ENCODE results near the gene PRKCE. TPM values are rescaled to one million over a fixed set of nuclear protein-coding genes. Genes with fewer than 3 reads are reported as not detected.

The PRKCE gene
- total and polyA plus RNA-seq, 2 experiments from 2014 or later = 9.6 to 11.9 TPM

GRCh38 chr2:45724335-45724734, 72.9 kb downstream of the PRKCE start:
- no peaks in the 10 kb centered on the region for H3K9me3 ChIP-seq (ENCODE audit: low read depth)
- H2AFZ ChIP-seq = no peak overlapping the region
- H4K20me1 ChIP-seq (ENCODE audit: insufficient read depth, poor library complexity, severe bottlenecking) = no peaks in the 10 kb centered on the region
- no peak overlapping the region for H3K4me3 ChIP-seq
- H3K9me2 ChIP-seq (replicated peaks; ENCODE audit: insufficient read depth) = no peaks in the 10 kb centered on the region
- H3K27me3 ChIP-seq = no peaks in the 10 kb centered on the region
- no peak overlapping the region for H3K27ac ChIP-seq
- no peaks in the 10 kb centered on the region for H3K36me3 ChIP-seq (replicated peaks; ENCODE audit: insufficient read depth, low read depth)
- H3K4me1 ChIP-seq (ENCODE audit: insufficient read depth) = no peaks in the 10 kb centered on the region
- whole genome bisulfite sequencing (ENCODE audit: low lambda C conversion rate, missing lambda C conversion rate) = 68% methylated on average over 2 of the region's 2 CpGs
- no peak for TF ChIP-seq EZH2phosphoT487 (IDR thresholded peaks at IDR 0.05; ENCODE audit: low read depth, severe bottlenecking, unreplicated experiment)
- TF ChIP-seq CTCF (IDR thresholded peaks at IDR 0.05; ENCODE audit: poor library complexity) = no peak
- TF ChIP-seq EZH2 (IDR thresholded peaks at IDR 0.05; ENCODE audit: borderline replicate concordance) = no peak
- no peak overlapping the region for H3K4me2 ChIP-seq
- no peak for DNase-seq (ENCODE audit: low spot score)
- no peaks in the 10 kb centered on the region for H3K79me2 ChIP-seq

GRCh38 chr2:45725731-45726130, 74.3 kb downstream of the PRKCE start:
- Histone ChIP-seq H3K27ac (no peak overlapping the region), H3K4me1 (ENCODE audit: insufficient read depth) (no peaks in the 10 kb centered on the region), H3K4me3 (no peak overlapping the region), H3K4me2 (no peak overlapping the region), H4K20me1 (ENCODE audit: insufficient read depth, poor library complexity, severe bottlenecking) (no peaks in the 10 kb centered on the region), H3K9me2 (replicated peaks; ENCODE audit: insufficient read depth) (no peaks in the 10 kb centered on the region), H3K79me2 (no peaks in the 10 kb centered on the region), H3K36me3 (replicated peaks; ENCODE audit: insufficient read depth, low read depth) (no peaks in the 10 kb centered on the region), H3K9me3 (ENCODE audit: low read depth) (no peaks in the 10 kb centered on the region), H3K27me3 (no peaks in the 10 kb centered on the region), H2AFZ (no peak overlapping the region)
- DNase-seq (ENCODE audit: low spot score) = no peak
- WGBS (ENCODE audit: low lambda C conversion rate, missing lambda C conversion rate) = 96% methylated on average over 8 of the region's 8 CpGs
- TF ChIP-seq EZH2 (IDR thresholded peaks at IDR 0.05; ENCODE audit: borderline replicate concordance) (no peak), CTCF (IDR thresholded peaks at IDR 0.05; ENCODE audit: poor library complexity) (no peak), EZH2phosphoT487 (IDR thresholded peaks at IDR 0.05; ENCODE audit: low read depth, severe bottlenecking, unreplicated experiment) (no peak)

GRCh38 chr2:45726188-45726587, 74.7 kb downstream of the PRKCE start:
- Histone ChIP-seq H3K4me1 (ENCODE audit: insufficient read depth) (no peaks in the 10 kb centered on the region), H3K9me2 (replicated peaks; ENCODE audit: insufficient read depth) (no peaks in the 10 kb centered on the region), H3K79me2 (no peaks in the 10 kb centered on the region), H3K4me3 (no peak overlapping the region), H2AFZ (no peak overlapping the region), H3K27ac (no peak overlapping the region), H3K27me3 (no peaks in the 10 kb centered on the region), H3K4me2 (no peak overlapping the region), H3K36me3 (replicated peaks; ENCODE audit: insufficient read depth, low read depth) (no peaks in the 10 kb centered on the region), H4K20me1 (ENCODE audit: insufficient read depth, poor library complexity, severe bottlenecking) (no peaks in the 10 kb centered on the region), H3K9me3 (ENCODE audit: low read depth) (no peaks in the 10 kb centered on the region)
- DNase-seq (ENCODE audit: low spot score) = no peak
- TF ChIP-seq EZH2 (IDR thresholded peaks at IDR 0.05; ENCODE audit: borderline replicate concordance) = no peak
- TF ChIP-seq CTCF (IDR thresholded peaks at IDR 0.05; ENCODE audit: poor library complexity) = no peak
- no peak for TF ChIP-seq EZH2phosphoT487 (IDR thresholded peaks at IDR 0.05; ENCODE audit: low read depth, severe bottlenecking, unreplicated experiment)
- 62% methylated on average over 4 of the region's 4 CpGs for WGBS (ENCODE audit: low lambda C conversion rate, missing lambda C conversion rate)

- Histone ChIP-seq H3K4me2 (no peak overlapping the region), H3K79me2 (no peaks in the 10 kb centered on the region), H4K20me1 (ENCODE audit: insufficient read depth, poor library complexity, severe bottlenecking) (no peaks in the 10 kb centered on the region), H3K9me2 (replicated peaks; ENCODE audit: insufficient read depth) (no peaks in the 10 kb centered on the region), H3K4me3 (no peak overlapping the region), H3K4me1 (ENCODE audit: insufficient read depth) (no peaks in the 10 kb centered on the region), H3K27ac (no peak overlapping the region), H3K36me3 (replicated peaks; ENCODE audit: insufficient read depth, low read depth) (no peaks in the 10 kb centered on the region), H2AFZ (no peak overlapping the region), H3K27me3 (no peaks in the 10 kb centered on the region), H3K9me3 (ENCODE audit: low read depth) (no peaks in the 10 kb centered on the region)
- TF ChIP-seq EZH2phosphoT487 (IDR thresholded peaks at IDR 0.05; ENCODE audit: low read depth, severe bottlenecking, unreplicated experiment) = no peak
- TF ChIP-seq EZH2 (IDR thresholded peaks at IDR 0.05; ENCODE audit: borderline replicate concordance) = no peak
- no peak for TF ChIP-seq CTCF (IDR thresholded peaks at IDR 0.05; ENCODE audit: poor library complexity)
- no peak for DNase-seq (ENCODE audit: low spot score)
- 95% methylated on average over 4 of the region's 4 CpGs for WGBS (ENCODE audit: low lambda C conversion rate, missing lambda C conversion rate)
Measured at GRCh38 chr2:45728458-45728942, 77.0 kb downstream of the PRKCE start.
